ENCODE measurements around the gene MEOX1.

MEOX1 gene

GRCh38 chr17:43628089-43628650 lies 33.6 kb downstream of the MEOX1 start:
- Histone ChIP-seq H3K27me3 (replicated peaks; ENCODE audit: insufficient read depth, low read length) (peaks cover 92% of the 10 kb centered on the region), H2AFZ (ENCODE audit: low read length) (no peak overlapping the region), H3K36me3 (replicated peaks; ENCODE audit: insufficient read depth, low read length) (no peaks in the 10 kb centered on the region), H3K4me1 (ENCODE audit: low read length) (no peaks in the 10 kb centered on the region), H3K4me2 (ENCODE audit: low read depth, low read length) (no peak overlapping the region), H3K79me2 (ENCODE audit: low read length) (no peaks in the 10 kb centered on the region), H3K9me3 (replicated peaks; ENCODE audit: insufficient read depth, low read length) (no peaks in the 10 kb centered on the region), H3K4me3 (ENCODE audit: low read length) (no peak overlapping the region), H3F3A (ENCODE audit: insufficient read depth, low read length) (no peaks in the 10 kb centered on the region), H3K27ac (ENCODE audit: low read length) (no peak overlapping the region), H3K9me2 (replicated peaks; ENCODE audit: insufficient read depth, low read length) (no peaks in the 10 kb centered on the region), H3K9ac (ENCODE audit: low read length) (no peak overlapping the region), H4K20me1 (ENCODE audit: insufficient read depth, low read length) (no peaks in the 10 kb centered on the region)
- TF ChIP-seq EZH2 (optimal IDR thresholded peaks at IDR 0.05; ENCODE audit: low read depth, low read length): no peak
- no peak for TF ChIP-seq CTCF (IDR thresholded peaks at IDR 0.05; ENCODE audit: low read length)
- no peak for TF ChIP-seq EZH2phosphoT487 (IDR thresholded peaks at IDR 0.05; ENCODE audit: low read length)
- no peak for DNase-seq

GRCh38 chr17:43627653-43628052 lies 34.1 kb downstream of the MEOX1 start:
- Histone ChIP-seq H3K4me2 (ENCODE audit: low read depth, low read length) (no peak overlapping the region), H3K4me1 (ENCODE audit: low read length) (no peaks in the 10 kb centered on the region), H3K9me2 (replicated peaks; ENCODE audit: insufficient read depth, low read length) (no peaks in the 10 kb centered on the region), H2AFZ (ENCODE audit: low read length) (no peak overlapping the region), H3K79me2 (ENCODE audit: low read length) (no peaks in the 10 kb centered on the region), H3K27ac (ENCODE audit: low read length) (no peak overlapping the region), H3F3A (ENCODE audit: insufficient read depth, low read length) (no peaks in the 10 kb centered on the region), H3K9me3 (replicated peaks; ENCODE audit: insufficient read depth, low read length) (no peaks in the 10 kb centered on the region), H3K4me3 (ENCODE audit: low read length) (no peak overlapping the region), H4K20me1 (ENCODE audit: insufficient read depth, low read length) (no peaks in the 10 kb centered on the region), H3K9ac (ENCODE audit: low read length) (no peak overlapping the region), H3K27me3 (replicated peaks; ENCODE audit: insufficient read depth, low read length) (peaks cover 90% of the 10 kb centered on the region), H3K36me3 (replicated peaks; ENCODE audit: insufficient read depth, low read length) (no peaks in the 10 kb centered on the region)
- DNase-seq: no peak
- TF ChIP-seq CTCF (IDR thresholded peaks at IDR 0.05; ENCODE audit: low read length) (no peak), EZH2 (optimal IDR thresholded peaks at IDR 0.05; ENCODE audit: low read depth, low read length) (no peak), EZH2phosphoT487 (IDR thresholded peaks at IDR 0.05; ENCODE audit: low read length) (no peak)

DNA sequence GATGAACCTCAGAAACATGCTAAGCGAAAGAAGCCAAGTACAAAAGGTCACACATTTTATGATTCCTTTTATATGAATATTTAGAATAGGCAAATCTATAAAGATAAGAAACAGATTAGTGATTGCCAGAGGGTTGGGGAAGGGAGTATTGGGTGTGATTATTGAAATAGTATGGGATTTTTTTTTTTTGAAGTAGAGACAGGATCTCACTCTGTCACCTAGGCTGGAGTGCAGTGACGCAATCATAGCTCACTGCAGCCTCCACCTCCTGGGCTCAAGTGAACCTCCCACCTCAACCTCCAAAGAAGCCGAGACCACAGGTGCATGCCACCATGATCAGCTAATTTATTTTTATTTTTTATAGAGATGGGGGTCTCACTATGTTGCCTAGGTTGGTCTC lies 35.7 kb downstream of the MEOX1 start:
- H3K27ac ChIP-seq (ENCODE audit: low read length): no peak overlapping the region
- no peak overlapping the region for H3K9ac ChIP-seq (ENCODE audit: low read length)
- DNase-seq: no peak
- no peaks in the 10 kb centered on the region for H3K79me2 ChIP-seq (ENCODE audit: low read length)
- H4K20me1 ChIP-seq (ENCODE audit: insufficient read depth, low read length): no peaks in the 10 kb centered on the region
- H3K9me2 ChIP-seq (replicated peaks; ENCODE audit: insufficient read depth, low read length): no peaks in the 10 kb centered on the region
- no peaks in the 10 kb centered on the region for H3K36me3 ChIP-seq (replicated peaks; ENCODE audit: insufficient read depth, low read length)
- no peaks in the 10 kb centered on the region for H3K4me1 ChIP-seq (ENCODE audit: low read length)
- H2AFZ ChIP-seq (ENCODE audit: low read length): no peak overlapping the region
- H3F3A ChIP-seq (ENCODE audit: insufficient read depth, low read length): no peaks in the 10 kb centered on the region
- H3K9me3 ChIP-seq (replicated peaks; ENCODE audit: insufficient read depth, low read length): no peaks in the 10 kb centered on the region
- no peak for TF ChIP-seq EZH2 (optimal IDR thresholded peaks at IDR 0.05; ENCODE audit: low read depth, low read length)
- TF ChIP-seq CTCF (IDR thresholded peaks at IDR 0.05; ENCODE audit: low read length): no peak
- no peak for TF ChIP-seq EZH2phosphoT487 (IDR thresholded peaks at IDR 0.05; ENCODE audit: low read length)
- no peak overlapping the region for H3K4me2 ChIP-seq (ENCODE audit: low read depth, low read length)
- H3K27me3 ChIP-seq (replicated peaks; ENCODE audit: insufficient read depth, low read length): peaks cover 81% of the 10 kb centered on the region
- no peak overlapping the region for H3K4me3 ChIP-seq (ENCODE audit: low read length)
